ENCODE results near the gene GALNT13.

GALNT13 gene

DNA sequence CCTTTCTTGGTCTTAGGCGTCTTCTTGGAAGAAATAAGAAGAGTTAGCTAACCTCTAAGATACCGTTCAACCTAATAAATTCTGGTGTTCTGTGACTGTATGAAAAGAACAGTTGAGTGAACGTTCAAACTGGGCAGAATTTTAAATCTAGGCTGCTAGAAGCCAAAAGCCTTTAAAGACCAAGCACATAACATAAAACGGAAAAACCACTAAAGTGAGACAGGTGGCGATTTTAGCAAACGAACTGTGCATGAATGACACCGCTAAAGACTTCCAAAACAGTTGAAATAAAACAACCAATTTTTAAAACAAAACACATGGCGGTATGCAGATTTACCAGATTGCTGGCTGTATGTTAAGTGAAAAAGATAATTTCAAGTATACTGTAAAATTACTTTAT lies 73.1 kb downstream of the GALNT13 start:
- DNase-seq (ENCODE audit: low spot score): no peak
- TF ChIP-seq CTCF (IDR thresholded peaks at IDR 0.05; ENCODE audit: extremely low read depth, missing control alignments): no peak

GRCh38 chr2:153946036-153946435 lies 74.3 kb downstream of the GALNT13 start:
- DNase-seq (ENCODE audit: low spot score): no peak
- no peak for TF ChIP-seq CTCF (IDR thresholded peaks at IDR 0.05; ENCODE audit: extremely low read depth, missing control alignments)

- no peak for DNase-seq (ENCODE audit: low spot score)
- TF ChIP-seq CTCF (IDR thresholded peaks at IDR 0.05; ENCODE audit: extremely low read depth, missing control alignments): no peak
These were observed 82.0 kb downstream of the GALNT13 start for GRCh38 chr2:153953761-153954160.

GRCh38 chr2:153963256-153963655 lies 91.5 kb downstream of the GALNT13 start:
- no peak for TF ChIP-seq CTCF (IDR thresholded peaks at IDR 0.05; ENCODE audit: extremely low read depth, missing control alignments)
- DNase-seq (ENCODE audit: low spot score): no peak

GRCh38 chr2:153967248-153967973 lies 95.7 kb downstream of the GALNT13 start:
- no peak for TF ChIP-seq CTCF (IDR thresholded peaks at IDR 0.05; ENCODE audit: extremely low read depth, missing control alignments)
- DNase-seq (ENCODE audit: low spot score): no peak

DNA sequence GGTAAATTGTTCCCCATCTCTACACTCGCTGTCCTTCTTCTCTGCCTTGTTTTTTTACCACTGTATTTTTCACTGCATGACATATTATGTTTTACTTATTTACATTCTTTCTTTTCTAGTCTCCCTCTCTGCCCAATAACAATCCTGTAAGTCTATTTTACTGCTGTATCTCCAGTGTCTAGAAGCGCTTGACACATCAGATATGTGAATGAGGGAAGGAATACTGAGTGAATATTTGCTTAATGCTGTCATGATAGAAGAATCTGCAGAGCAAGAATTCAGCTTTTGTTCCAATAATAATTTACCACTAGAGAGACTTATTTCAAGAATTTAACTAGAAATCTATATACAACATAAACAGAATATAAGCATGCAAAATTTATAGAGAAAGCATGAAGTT lies 99.5 kb downstream of the GALNT13 start:
- no peak for TF ChIP-seq CTCF (IDR thresholded peaks at IDR 0.05; ENCODE audit: extremely low read depth, missing control alignments)
- no peak for DNase-seq (ENCODE audit: low spot score)

DNA sequence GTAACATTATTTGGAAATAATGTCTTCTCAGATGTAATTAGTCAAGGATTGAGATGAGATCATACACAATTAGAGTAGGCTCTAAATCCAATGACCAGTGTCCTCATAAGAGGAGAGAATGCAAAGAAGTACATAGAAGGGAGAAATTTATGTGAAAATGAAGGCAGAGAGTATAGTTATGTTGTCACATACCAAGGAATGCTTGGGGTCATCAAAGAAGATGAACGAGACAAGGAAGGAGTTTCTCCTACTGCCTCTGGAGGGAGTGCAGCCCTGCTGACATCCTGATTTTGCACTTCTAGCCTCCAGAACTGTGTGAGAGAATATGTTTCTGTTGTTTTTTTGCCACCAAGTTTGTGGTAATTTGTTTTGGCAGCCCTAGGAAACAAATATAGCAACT lies 100.1 kb downstream of the GALNT13 start:
- no peak for TF ChIP-seq CTCF (IDR thresholded peaks at IDR 0.05; ENCODE audit: extremely low read depth, missing control alignments)
- no peak for DNase-seq (ENCODE audit: low spot score)
